ENCODE data around the gene FMNL2. TPM values are rescaled to one million over a fixed set of nuclear protein-coding genes. Genes with fewer than 3 reads are reported as not detected.

FMNL2 gene
- total RNA-seq, 1 experiment from 2014 or later: 43.1 TPM

DNA sequence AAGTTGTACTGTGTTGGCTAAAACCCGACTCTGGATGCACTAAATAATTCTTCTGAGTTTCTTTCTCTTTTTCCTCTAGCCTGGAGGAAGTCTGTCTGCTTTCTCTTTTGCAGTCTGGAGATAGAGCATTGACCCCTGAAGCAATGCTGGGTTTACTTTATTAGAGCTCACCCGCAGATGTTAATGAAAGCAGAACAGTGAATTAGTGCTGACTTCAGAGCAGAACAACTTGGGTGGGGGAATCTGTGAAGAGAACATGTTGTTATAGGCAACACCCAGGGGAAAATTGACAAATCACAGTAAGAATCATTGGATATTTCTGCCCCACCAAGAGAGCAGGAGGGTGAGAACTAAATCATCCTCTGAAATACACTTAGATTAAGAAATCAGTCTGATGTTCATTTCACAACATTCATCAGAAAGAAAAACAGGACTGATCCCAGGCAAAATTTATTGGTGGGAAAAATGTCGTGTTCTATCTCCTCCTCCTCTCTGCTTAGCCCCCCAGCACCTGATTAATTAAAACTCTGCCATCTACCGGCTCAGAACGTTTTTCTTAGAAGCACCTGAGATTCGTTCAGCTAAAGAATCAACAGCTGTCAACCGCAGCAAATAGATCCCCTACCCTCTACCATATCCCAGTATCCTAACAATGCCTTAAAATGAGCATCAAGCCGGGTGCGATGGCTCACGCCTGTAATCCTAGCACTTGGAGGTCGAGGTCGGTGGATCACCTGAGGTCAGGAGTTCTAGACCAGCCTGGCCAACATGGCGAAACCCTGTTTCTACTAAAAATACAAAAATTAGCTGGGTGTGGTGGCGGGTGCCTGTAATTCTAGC, 165.1 kb downstream of the FMNL2 start:
- TF ChIP-seq, protein P1, sequence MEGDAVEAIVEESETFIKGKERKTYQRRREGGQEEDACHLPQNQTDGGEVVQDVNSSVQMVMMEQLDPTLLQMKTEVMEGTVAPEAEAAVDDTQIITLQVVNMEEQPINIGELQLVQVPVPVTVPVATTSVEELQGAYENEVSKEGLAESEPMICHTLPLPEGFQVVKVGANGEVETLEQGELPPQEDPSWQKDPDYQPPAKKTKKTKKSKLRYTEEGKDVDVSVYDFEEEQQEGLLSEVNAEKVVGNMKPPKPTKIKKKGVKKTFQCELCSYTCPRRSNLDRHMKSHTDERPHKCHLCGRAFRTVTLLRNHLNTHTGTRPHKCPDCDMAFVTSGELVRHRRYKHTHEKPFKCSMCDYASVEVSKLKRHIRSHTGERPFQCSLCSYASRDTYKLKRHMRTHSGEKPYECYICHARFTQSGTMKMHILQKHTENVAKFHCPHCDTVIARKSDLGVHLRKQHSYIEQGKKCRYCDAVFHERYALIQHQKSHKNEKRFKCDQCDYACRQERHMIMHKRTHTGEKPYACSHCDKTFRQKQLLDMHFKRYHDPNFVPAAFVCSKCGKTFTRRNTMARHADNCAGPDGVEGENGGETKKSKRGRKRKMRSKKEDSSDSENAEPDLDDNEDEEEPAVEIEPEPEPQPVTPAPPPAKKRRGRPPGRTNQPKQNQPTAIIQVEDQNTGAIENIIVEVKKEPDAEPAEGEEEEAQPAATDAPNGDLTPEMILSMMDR (conservative IDR thresholded peaks at IDR 0.05; ENCODE audit: low read depth, low read length): no peak
- TF ChIP-seq EZH2 (IDR thresholded peaks at IDR 0.05; ENCODE audit: borderline replicate concordance, low read depth, low read length, poor library complexity, severe bottlenecking): no peak
- ChIA-PET CTCF (no interaction called here), POLR2A (ENCODE audit: low non-redundant PET) (interaction anchor here (0.6 kb wide), 3 partner anchors 63 to 127 kb away, joined by 3 read pairs; no protein-coding TSS in a partner anchor)
- DNase-seq (ENCODE audit: low spot score): no peak
- intact Hi-C loops (cut with micrococcal nuclease; ENCODE audit: unreplicated experiment): no loop called here
- Histone ChIP-seq H3K27ac (ENCODE audit: low read depth, low read length, poor library complexity, severe bottlenecking) (no peak overlapping the region), H3K36me3 (ENCODE audit: insufficient read depth, low read length, poor library complexity, severe bottlenecking) (no peaks in the 10 kb centered on the region), H3K4me1 (ENCODE audit: insufficient read depth, low read length, poor library complexity, severe bottlenecking) (peaks cover 11% of the 10 kb centered on the region), H3K4me3 (ENCODE audit: low read depth, low read length, poor library complexity, severe bottlenecking) (no peak overlapping the region), H3K9me3 (ENCODE audit: low read depth, low read length, poor library complexity, severe bottlenecking) (peaks cover 4% of the 10 kb centered on the region), H3K27me3 (replicated peaks; ENCODE audit: insufficient read depth, low read depth, low read length, poor library complexity) (no peaks in the 10 kb centered on the region)
- no TSS peak for BruUV-seq (replicated peaks)

DNA sequence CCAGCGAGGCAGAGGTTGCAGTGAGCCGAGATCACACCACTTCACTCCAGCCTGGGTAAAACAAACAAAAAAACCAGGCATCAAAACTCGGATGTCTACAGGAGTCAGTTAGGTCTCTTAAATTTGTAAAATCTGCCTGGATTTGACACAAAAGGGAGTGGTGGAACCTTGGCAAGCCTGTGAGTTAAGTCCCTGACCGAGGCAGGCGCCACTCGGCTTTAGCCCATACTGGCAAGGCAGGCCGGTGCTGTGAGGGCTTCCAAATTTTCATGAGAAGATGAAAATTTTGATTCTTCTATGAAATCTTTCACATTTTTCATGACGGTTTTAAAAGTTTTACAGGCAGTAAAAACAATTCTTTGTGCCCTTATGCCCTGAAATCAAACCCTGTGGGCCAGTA, 165.8 kb downstream of the FMNL2 start:
- Histone ChIP-seq H3K4me1 (ENCODE audit: insufficient read depth, low read length, poor library complexity, severe bottlenecking) (peaks cover 11% of the 10 kb centered on the region), H3K27ac (ENCODE audit: low read depth, low read length, poor library complexity, severe bottlenecking) (no peak overlapping the region), H3K36me3 (ENCODE audit: insufficient read depth, low read length, poor library complexity, severe bottlenecking) (no peaks in the 10 kb centered on the region), H3K4me3 (ENCODE audit: low read depth, low read length, poor library complexity, severe bottlenecking) (no peak overlapping the region), H3K27me3 (replicated peaks; ENCODE audit: insufficient read depth, low read depth, low read length, poor library complexity) (no peaks in the 10 kb centered on the region), H3K9me3 (ENCODE audit: low read depth, low read length, poor library complexity, severe bottlenecking) (peaks cover 4% of the 10 kb centered on the region)
- no peak for DNase-seq (ENCODE audit: low spot score)
- CTCF ChIA-PET: no interaction called here
- POLR2A ChIA-PET (ENCODE audit: low non-redundant PET): interaction anchor here (0.6 kb wide), 2 partner anchors 64 to 128 kb away, joined by 3 read pairs; no protein-coding TSS in a partner anchor
- no TSS peak for BruUV-seq (replicated peaks)
- intact Hi-C loops (cut with micrococcal nuclease; ENCODE audit: unreplicated experiment): no loop called here
- no peak for TF ChIP-seq EZH2 (IDR thresholded peaks at IDR 0.05; ENCODE audit: borderline replicate concordance, low read depth, low read length, poor library complexity, severe bottlenecking)
- TF ChIP-seq, protein P1 (conservative IDR thresholded peaks at IDR 0.05; ENCODE audit: low read depth, low read length): no peak

DNA sequence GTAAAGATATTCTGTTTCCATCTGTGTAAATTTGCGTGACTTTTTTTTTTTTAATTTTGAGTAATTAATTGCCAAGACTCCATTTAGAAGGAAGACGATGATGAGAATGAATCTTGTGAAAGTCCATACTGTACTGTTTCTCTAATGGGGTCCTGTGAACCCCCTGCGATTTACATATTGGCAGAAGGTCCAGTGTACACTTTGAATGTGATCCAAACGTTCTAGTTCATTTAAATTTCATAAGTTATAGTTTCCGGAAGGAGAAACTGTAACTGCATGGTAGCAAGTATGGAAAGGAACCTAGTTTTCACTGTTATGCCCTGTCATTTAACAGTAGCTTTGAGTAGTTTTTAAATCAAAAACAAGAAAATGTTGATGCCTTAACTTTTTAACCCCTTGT, 166.7 kb downstream of the FMNL2 start:
- POLR2A ChIA-PET (ENCODE audit: low non-redundant PET): no interaction called here
- no peaks in the 10 kb centered on the region for H3K27me3 ChIP-seq (replicated peaks; ENCODE audit: insufficient read depth, low read depth, low read length, poor library complexity)
- no peak for DNase-seq (ENCODE audit: low spot score)
- no peaks in the 10 kb centered on the region for H3K36me3 ChIP-seq (ENCODE audit: insufficient read depth, low read length, poor library complexity, severe bottlenecking)
- TF ChIP-seq, protein P1 (conservative IDR thresholded peaks at IDR 0.05; ENCODE audit: low read depth, low read length): no peak
- no peak for TF ChIP-seq EZH2 (IDR thresholded peaks at IDR 0.05; ENCODE audit: borderline replicate concordance, low read depth, low read length, poor library complexity, severe bottlenecking)
- H3K4me3 ChIP-seq (ENCODE audit: low read depth, low read length, poor library complexity, severe bottlenecking): no peak overlapping the region
- no TSS peak for BruUV-seq (replicated peaks)
- intact Hi-C loops (cut with micrococcal nuclease; ENCODE audit: unreplicated experiment): no loop called here
- no peak overlapping the region for H3K27ac ChIP-seq (ENCODE audit: low read depth, low read length, poor library complexity, severe bottlenecking)
- peaks cover 11% of the 10 kb centered on the region for H3K4me1 ChIP-seq (ENCODE audit: insufficient read depth, low read length, poor library complexity, severe bottlenecking)
- H3K9me3 ChIP-seq (ENCODE audit: low read depth, low read length, poor library complexity, severe bottlenecking): peaks cover 4% of the 10 kb centered on the region
- CTCF ChIA-PET: no interaction called here

All from A673 (cell line).